Panc1 (cell line): ENCODE data around the gene F3.

ENCODE experiments used
- POLR2AphosphoS5 ChIP-seq: IDR thresholded peaks from 2 replicates; pipeline ENCODE4 v1.6.1; 2012; ENCODE audit warnings: mild to moderate bottlenecking, low read depth, low read length, moderate library complexity
- TF ChIP-seq, protein P1 (sequence below): fragments of 450-650 bp; IDR thresholded peaks from 2 replicates; pipeline ENCODE4 v1.5.1; 2017; ENCODE audit warnings: mild to moderate bottlenecking

DNA sequence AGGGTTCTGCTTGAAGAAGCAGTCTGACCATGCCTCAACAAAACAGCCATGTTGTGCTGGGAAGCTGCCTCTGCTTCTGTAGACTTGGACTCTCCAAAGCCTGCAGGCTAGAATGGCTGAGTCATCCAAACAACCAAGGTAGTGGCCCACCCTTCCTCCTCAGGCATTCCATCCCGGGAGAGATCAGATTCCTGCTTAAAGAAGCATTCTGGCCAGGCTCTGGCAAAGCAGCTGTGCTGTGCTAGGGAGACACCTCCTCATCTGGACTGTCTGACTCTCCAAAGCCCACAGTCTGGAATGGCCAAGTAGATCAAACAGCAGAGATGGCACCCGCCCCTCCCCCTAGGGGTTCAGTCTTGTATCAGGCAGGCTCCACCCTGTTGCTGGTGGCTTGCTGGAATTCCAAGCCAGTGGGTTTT lies 38.3 kb upstream of the F3 start:
- TF ChIP-seq, protein P1, sequence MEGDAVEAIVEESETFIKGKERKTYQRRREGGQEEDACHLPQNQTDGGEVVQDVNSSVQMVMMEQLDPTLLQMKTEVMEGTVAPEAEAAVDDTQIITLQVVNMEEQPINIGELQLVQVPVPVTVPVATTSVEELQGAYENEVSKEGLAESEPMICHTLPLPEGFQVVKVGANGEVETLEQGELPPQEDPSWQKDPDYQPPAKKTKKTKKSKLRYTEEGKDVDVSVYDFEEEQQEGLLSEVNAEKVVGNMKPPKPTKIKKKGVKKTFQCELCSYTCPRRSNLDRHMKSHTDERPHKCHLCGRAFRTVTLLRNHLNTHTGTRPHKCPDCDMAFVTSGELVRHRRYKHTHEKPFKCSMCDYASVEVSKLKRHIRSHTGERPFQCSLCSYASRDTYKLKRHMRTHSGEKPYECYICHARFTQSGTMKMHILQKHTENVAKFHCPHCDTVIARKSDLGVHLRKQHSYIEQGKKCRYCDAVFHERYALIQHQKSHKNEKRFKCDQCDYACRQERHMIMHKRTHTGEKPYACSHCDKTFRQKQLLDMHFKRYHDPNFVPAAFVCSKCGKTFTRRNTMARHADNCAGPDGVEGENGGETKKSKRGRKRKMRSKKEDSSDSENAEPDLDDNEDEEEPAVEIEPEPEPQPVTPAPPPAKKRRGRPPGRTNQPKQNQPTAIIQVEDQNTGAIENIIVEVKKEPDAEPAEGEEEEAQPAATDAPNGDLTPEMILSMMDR = no peak
- no peak for TF ChIP-seq POLR2AphosphoS5
